A549 (cell line): ENCODE data around the gene ZNF91.

Experiments used
- CTCF ChIP-seq: fragments of >200 bp; sonication (Bioruptor Twin); formaldehyde crosslinking; IDR thresholded peaks from 3 replicates; pipeline ENCODE4 v1.5.1; 2016
- EHF ChIP-seq: fragments of 250-450 bp; sonication (Bioruptor Pico); IDR thresholded peaks from 2 replicates; pipeline ENCODE4 v1.5.0; 2020; ENCODE audit warnings: mild to moderate bottlenecking
- EP300 ChIP-seq, 2 experiments: fragments of >200 bp; sonication (Bioruptor Twin); formaldehyde crosslinking; IDR thresholded peaks; 2 replicates in 1 of 2; 3 replicates in 1 of 2; pipeline ENCODE4 v1.6.1; 2016 to 2017
- POLR2A ChIP-seq: IDR thresholded peaks from 2 replicates; pipeline ENCODE4 v1.6.1; 2012; ENCODE audit warnings: mild to moderate bottlenecking, low read length
- RAD21 ChIP-seq, 2 experiments: fragments of >200 bp in 1 of 2; sonication (Bioruptor Twin) in 1 of 2; formaldehyde crosslinking in 1 of 2; IDR thresholded peaks in 1 of 2; conservative IDR thresholded peaks in 1 of 2; 2 replicates in 1 of 2; 3 replicates in 1 of 2; pipeline ENCODE4 v1.6.1; 2012 to 2018; ENCODE audit warnings: inconsistent platforms in 1 of 2
- RFX5 ChIP-seq: fragments of 450-650 bp; IDR thresholded peaks from 2 replicates; pipeline ENCODE4 v1.7.1; 2014; ENCODE audit warnings: antibody characterized with exemption, mild to moderate bottlenecking, moderate library complexity
- SMC3 ChIP-seq: fragments of >200 bp; sonication (Bioruptor Twin); formaldehyde crosslinking; IDR thresholded peaks from 3 replicates; pipeline ENCODE4 v1.6.1; 2018; ENCODE audit warnings: inconsistent platforms

DNA sequence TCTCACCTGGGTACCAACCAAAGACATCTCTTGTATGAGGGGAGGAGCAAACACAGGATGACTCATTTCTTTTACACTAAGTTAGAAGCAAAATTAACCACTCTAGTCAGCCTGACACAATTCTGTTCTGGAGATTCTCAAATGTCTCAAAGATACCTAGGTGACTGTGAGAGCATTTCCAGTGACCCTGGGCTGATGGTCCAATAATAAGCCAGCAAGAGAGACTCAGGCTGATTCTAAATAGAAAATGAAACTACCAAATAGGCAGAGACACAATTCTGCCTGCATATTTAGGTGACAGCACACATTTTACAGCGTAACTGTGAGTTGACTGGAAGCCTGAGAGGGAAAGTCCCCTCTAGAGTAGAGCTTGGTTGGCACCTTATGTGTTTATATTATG, 16.3 kb downstream of the ZNF91 start:
- no peak for TF ChIP-seq CTCF
- TF ChIP-seq SMC3, result no peak
- no peak for TF ChIP-seq RFX5
- no peak for TF ChIP-seq POLR2A
- no peak for TF ChIP-seq EP300 (IDR thresholded peaks at IDR 0.05)
- no peak for TF ChIP-seq EHF (CRISPR knock-in tag)
- TF ChIP-seq RAD21 (conservative IDR thresholded peaks at IDR 0.05 in 1 of 2, IDR thresholded peaks at IDR 0.05 in 1 of 2), result no peak
